ENCODE results near the gene CD69.

CD69 gene

GRCh38 chr12:9760699-9761418 lies at the start of gene CD69:
Gene CD69 (minus strand): TSS chr12:9760901. CDS start chr12:9760820, 81 bp downstream.
- DNase-seq: no peak

DNA sequence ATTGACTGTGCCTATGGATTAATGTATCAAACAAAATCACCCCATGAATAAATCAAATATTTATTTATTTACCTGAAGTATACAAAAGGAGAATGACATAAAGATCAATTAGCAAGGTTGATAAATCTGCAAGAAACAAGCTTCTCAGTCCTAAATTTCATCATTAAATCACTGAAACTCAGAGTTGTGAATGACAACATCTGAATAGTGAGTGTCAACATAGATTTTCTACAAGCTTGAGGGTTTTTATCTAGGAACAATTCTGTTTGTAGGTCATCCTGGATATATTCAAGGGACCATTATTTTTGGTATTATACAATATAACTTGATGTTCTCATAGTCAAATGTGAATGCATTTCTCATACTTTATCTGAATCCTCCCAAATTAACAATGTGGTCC lies 49.2 kb upstream of the CD69 start:
- DNase-seq: no peak

DNA sequence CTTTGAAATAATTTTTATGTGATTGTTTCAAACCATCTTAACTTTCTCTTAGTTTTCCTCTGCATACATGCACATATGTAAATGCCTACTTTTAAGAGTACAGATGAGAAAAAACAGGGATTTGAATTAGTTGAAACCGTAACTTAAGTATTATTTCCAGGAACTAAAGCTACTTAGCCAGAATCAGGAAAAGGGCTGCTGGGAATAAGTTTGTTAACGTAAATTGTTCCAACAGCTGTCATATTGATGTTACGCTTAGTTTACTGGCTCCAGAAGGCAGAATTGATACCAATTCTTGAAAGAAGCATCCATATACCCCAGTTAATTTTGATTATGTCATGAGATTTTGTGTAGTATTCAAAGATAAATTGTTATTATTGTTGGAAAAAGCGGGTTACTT lies 48.6 kb upstream of the CD69 start:
- DNase-seq: no peak

- no peak for DNase-seq
Measured at GRCh38 chr12:9808504-9808903, 47.8 kb upstream of the CD69 start.

- no peak for DNase-seq
Measured at GRCh38 chr12:9806714-9807113, 46.0 kb upstream of the CD69 start.

GRCh38 chr12:9805883-9806282 lies 45.2 kb upstream of the CD69 start:
- DNase-seq: no peak

GRCh38 chr12:9799961-9800360 lies 39.3 kb upstream of the CD69 start:
- DNase-seq: no peak

DNA sequence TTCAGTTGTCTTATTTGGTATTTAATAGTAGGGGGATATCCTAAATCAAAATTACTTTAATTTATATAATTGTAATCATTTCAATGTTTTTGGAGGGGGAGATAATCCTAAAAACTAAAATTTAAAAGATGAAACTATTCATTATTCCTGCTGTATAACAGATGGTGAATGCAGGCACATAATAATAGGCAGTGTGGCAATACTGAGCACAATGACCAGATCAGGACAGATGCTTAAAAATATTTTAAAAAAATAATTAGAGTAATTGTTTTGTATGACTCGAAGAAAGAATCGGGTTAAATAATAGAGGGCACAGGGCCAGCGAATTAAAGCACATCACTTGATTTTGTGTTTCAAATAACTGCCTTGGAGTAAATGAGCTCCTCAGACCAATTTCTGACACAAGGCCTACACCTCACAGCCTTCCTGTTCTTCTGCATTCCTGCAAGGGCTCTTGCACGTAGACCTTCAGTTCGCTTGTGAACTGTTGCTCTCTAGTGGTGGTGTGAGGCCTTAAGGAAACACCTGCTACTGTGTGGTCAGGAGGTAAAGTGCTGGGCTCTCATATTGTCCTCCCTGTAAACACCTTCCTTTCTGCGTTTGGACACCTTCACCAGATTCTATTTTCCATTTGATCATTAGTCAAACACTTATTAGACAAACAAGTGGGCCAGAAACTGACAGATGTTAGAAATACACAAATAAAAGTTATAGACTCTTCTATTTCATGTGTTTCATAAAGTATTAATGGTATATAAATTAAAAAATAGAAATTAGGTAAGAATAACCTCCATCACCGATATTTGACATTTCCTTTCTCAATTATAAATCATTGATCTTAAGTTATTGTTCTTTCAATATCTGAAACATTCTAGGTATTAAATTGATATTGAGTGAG lies 37.3 kb upstream of the CD69 start:
- DNase-seq: peak; percentile 3

DNA sequence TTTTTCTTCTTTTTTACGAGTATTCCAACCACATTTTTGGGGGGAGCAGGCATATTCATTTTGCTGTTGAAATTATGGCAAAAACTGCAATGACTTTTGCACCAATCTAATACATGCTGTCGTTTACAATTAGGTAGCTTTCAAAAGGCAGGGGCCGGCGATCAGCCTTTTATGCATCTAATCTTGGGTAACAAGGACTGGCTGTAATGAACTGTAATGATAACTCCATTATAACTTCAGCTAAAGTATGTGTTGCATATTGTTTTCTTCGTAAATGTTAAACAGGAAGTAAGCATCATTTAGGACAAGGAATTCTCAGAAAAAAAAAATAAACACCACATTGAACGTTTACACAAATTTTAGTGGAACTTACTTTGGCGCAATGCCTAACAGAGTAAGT lies 36.3 kb upstream of the CD69 start:
- no peak for DNase-seq

DNA sequence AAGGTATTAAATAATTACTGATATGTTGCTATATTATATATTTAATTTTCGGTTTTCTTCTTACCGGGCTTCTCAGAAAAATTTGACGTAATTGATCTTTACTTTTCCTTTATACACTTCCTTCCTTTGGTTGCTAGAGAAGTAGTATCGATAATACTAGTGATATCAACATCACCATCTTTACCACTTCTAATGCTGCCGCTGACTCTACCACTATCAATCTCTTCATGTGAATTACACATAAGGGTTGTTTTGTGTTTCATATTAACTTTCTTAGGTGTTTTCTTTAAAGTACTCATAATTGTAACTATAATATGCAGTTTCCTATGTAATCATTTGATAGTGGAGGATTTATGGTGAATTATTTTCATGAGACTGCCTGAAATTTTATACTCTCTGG lies 35.6 kb upstream of the CD69 start:
- no peak for DNase-seq

DNA sequence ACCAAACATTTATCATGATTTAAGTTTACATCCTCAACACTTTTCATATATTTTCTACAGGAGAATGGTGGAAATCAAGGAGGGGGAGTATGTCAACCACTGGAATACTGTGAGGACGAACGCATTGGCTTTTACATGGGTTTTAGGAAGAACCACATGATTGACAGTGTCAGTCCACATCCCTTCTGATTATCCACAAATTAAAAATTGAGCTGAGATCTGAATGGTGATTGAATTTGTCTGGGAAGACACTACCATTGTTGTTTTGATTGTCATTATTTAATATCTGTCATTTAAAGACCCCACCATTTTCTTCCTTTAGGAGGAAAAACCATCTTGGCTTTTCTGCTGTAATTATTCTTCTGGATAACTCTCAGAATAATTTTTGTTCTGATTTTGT lies 35.2 kb upstream of the CD69 start:
- DNase-seq: no peak

DNA sequence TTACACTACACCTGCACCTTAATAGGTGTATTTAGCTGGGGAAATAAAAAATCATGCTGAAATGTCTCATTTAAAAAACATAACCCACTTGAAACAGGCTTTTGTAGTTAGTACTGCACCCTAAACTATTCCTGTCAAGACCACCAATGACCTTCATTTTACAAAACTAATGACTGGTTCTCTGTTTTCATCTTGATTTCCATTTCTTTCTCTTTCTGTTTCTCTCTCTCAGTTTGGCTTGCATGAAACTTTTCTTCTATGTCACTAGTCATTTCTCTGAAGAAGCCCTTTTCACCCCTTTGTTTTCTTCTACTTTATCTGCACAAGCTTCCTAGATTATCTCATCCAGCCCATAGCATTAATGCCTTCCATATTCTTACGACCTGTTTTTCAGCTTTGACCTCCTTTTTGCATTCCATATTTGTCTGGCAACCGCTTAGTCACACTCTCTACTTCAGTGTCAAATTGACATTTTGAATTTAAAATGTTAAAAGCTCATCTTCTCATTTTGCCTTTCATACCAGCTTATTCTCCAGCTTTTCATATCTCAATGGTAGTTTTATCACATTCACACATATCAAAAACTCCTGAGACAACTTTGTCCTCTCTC lies 33.9 kb upstream of the CD69 start:
- DNase-seq: no peak

- no peak for DNase-seq
Measured at GRCh38 chr12:9793779-9794395, 33.2 kb upstream of the CD69 start.

DNA sequence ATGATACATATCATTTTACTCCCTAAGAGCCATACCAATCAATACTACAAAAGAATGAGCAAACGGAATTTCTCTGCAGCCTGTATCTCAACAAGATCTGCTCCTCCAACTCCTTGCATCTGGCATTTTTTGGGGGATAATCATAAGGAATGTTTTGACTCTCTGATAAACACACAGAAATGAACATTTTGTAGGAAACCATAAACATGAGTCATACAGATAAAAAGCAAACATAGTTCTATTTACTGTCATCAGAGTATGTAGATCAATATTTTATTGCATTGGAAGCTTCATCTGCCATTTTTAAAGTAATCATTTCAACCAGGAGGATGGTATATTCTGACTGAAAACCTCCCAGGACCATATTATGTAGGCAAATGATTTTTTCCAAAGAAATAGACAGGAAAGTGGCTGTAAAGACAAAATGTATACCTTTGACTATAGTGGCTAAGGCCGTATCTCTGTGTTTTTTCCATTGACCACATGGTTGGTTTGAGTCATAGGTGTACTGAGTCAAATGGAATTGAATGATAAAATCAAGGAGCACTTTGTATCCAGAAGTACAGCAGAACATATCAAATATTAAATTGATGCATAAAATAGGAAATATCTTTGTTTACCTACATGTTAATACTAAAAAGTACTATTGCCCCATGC lies 32.4 kb upstream of the CD69 start:
- DNase-seq: no peak

DNA sequence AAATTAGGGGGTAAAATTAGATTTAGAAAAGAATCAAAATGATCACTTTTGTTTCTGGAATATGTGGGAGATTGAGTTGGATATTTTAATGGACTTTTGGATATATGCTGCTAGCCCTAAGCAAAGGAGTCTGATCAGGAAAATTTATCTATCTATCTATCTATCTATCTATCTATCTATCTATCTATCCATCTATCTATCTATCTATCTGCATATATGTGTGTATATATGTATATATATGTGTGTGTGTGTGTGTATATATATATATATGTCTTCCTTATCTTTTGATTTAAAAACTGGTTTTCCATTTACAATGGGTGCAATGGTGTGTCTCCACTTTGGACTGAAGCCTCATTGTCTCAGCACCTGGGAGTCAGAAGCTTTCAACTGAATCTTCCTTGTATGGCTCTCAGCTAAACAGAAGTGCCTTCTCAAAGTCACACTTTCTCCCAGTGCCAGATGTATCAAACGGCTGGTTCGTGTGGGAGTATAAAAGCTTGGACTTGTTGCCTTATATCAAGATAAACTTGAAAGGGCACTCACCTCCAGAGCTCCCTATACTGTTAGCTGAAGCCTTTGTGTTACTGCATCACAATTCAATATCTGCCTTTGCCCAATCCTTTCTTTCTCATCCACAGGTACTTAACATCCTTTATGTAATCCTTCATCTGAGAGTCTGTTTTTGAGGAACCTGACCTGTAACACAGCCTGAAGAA lies 31.6 kb upstream of the CD69 start:
- DNase-seq: no peak

- no peak for DNase-seq
Measured at GRCh38 chr12:9786726-9787717, 26.3 kb upstream of the CD69 start.

- DNase-seq: no peak
Measured at GRCh38 chr12:9784816-9785215, 24.1 kb upstream of the CD69 start.

- no peak for DNase-seq
Measured at GRCh38 chr12:9784326-9784725, 23.6 kb upstream of the CD69 start.

GRCh38 chr12:9782547-9783382 lies 22.1 kb upstream of the CD69 start:
- DNase-seq: no peak

DNA sequence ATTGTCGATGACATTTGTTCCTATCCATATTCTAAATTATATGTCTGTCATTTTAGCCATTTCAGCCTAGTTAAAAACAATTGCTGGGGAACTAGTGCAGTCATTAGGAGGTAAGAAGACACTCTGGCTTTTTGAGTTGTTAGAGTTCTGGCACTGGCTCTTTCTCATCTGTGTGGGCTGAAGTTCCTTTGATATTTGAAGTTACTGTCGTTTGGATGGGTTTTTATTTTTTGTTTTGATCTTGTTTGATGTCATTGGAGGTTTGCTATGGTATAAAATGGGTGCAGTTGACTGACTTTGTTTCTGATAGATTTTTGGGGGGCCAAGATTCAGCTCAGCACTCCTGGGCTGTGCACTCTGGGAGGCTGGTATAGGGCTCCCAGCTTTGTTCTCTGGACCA lies 20.7 kb upstream of the CD69 start:
- no peak for DNase-seq

Measured in NCI-H2107 (cell line).